GM21526 (cell line): ENCODE data around the gene ANKRD31.
"Not testable (repeated sequence)": the region's sequence is repeated elsewhere in the genome, so short reads cannot be mapped to it uniquely, and the experiment has no call there.

ENCODE experiments used
- ATAC-seq: cut with Tn5 transposase; IDR thresholded peaks from one replicate; pipeline ENCODE4 v1.9.1; 2021; ENCODE audit warnings: moderate library complexity; ENCODE audit not compliant: unreplicated experiment, low FRiP score

ANKRD31 gene, protein sequence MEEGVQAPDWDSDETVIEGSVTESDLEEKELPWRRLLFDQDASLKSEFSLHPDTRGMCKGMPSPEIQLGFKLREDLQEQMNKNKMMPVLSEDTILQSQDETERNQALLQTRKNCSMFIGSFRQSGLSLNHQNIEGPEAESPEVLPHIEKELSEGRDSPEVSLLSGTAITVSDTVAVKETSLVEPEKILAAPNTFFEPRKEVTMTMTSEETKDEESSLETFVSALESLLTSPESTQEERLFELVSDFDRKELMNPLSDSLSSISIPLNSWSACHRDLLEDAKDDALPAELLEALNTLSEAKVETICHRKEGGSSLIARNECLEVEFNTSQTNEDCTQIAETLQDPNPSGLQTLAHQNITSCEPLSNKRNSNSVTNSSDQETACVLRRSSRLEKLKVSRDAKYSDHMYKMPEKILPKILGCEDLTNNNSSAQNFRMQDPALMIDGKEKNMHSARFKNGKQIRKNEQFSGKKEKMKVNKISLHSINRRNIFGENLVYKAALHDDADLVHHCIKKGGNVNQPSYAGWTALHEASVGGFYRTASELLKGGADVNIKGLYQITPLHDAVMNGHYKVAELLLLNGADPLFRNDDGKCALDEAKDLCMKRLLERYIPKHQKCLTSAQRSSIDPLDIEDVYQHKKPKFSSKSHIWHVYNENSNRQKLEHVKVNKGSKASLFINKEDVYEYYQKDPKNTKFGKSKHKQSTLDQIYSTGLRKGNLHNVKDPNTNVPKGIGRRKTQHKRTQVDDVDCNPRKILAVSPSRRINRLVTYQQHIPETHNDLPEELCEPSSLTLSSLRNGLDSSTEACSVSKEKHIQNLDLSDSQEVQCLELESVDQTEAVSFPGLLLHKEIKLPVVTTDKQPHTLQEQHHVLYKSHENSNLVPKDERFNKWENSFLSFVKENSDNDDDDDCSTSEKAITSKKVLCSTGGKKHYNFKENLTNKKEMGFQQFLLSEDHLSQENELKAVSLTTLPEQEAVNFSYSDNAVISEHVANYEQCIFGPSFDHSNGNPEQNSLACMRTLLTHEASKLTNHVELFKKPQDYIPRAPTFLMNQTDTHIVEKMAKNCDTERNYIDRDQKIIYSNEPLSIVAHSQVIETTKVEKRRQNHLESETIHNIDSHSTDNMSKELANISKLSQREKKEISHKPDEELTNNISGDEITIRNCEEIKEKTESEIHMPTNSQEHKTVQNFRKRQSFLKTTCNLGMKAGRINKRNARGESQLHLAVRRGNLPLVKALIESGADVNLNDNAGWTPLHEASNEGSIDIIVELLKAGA (N-terminal part only)

DNA sequence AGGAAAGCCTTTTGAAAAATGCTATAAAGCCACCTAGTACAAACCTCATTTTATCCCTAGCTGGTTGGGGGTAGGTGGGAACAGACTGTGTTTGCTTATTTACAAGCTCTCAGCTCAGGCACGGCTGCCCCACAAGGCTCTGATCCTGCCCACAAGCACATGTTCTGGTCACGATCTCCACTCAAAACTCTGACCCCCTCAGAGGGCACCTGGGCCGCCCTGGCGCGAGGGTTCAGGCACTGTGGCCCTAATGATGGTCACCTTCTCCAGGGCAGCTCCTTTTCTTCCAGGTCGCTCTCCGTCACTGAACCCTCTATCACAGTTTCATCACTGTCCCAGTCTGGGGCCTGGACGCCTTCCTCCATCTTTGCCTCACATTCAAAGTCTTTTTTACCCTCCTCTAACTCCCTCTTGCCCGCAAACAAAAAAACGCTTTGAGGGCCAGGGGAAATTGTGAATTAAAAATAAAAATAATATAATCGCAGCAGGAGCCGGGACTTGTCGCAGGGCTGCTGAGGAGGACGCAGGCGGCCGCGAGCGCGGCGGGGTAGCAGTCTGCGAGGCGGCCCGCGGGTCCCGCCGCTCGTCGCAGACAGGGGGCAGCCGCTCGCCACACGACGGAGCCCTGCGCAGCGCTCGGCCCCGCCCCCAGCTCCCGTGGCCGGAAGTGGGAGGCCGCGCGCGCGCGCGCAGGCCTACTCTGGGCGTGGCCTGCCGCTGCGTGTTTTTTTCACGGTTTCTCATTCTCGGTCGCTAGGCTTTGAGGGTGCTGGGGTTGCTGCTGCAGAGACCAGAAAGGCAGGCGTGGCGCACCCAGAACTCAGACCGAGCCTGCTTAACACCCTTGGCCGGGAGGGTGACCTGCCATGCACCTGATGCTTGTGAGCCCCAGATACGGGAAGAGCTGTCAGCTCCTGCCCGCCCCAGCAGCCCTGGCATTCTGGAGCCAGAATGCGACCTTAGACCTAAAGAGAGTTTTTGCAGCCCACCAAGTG is at the start of gene ANKRD31:
ANKRD31 (minus strand) TSS at position 557 of the 995 bp plus-strand sequence; CDS start at position 365, 192 bp downstream.
- peak; percentile 95 for ATAC-seq

GRCh38 chr5:75286211-75286773 is 49.6 kb upstream of the ANKRD31 start:
- ATAC-seq, result no peak

DNA sequence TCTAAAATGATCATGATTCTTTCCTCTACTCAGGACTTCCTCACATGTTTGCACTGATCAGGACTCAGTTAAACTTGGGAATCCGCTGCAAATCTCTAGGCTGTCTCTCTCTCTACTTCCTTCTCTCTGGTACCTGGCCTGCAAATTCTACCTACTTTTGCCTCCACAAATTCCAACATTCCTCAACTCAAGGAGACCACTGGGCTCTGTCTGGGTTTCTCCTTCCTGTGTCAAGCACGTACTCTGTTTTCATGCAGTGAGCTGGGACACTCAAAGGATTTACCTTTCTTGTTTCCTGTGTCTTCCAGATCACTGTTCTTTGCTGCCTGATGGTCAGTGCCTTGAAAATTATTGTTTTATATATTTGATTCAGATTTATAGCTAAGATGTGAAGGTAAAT is 45.9 kb upstream of the ANKRD31 start:
- ATAC-seq, result no peak

- ATAC-seq, result no peak
Measured at GRCh38 chr5:75281716-75282465, 45.2 kb upstream of the ANKRD31 start.

- ATAC-seq, result no peak
Measured at GRCh38 chr5:75279321-75279720, 42.6 kb upstream of the ANKRD31 start.

- no peak for ATAC-seq
Measured at GRCh38 chr5:75277463-75277862, 40.8 kb upstream of the ANKRD31 start.

- ATAC-seq, result no peak
Measured at GRCh38 chr5:75275756-75276155, 39.1 kb upstream of the ANKRD31 start.

DNA sequence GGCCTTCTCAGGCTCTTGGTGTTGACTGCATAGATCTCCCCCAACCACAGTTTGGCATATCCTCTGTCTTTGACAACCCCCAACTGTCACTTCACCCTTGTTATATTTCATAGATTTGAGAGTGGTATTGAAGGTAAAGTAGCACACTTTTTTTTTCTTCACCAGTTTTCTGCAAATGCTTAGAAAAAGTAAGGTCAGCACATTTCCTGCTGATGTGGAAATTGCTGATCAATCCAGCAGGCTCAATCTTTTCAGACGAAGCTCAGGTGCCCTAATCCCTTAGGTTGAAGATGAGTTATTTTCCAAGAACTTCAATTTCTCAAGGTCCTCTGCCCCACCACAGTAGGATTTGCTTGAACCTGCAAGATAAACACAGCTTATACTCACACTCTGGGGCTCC is 38.5 kb upstream of the ANKRD31 start:
- no peak for ATAC-seq

GRCh38 chr5:75274486-75274885 is 37.8 kb upstream of the ANKRD31 start:
- ATAC-seq, result no peak

GRCh38 chr5:75270605-75271004 is 33.9 kb upstream of the ANKRD31 start:
- not testable (repeated sequence) for ATAC-seq

- ATAC-seq, result no peak
Measured at GRCh38 chr5:75265731-75266130, 29.1 kb upstream of the ANKRD31 start.

- no peak for ATAC-seq
Measured at GRCh38 chr5:75262271-75262670, 25.6 kb upstream of the ANKRD31 start.

GRCh38 chr5:75260708-75261107 is 24.0 kb upstream of the ANKRD31 start:
- no peak for ATAC-seq

GRCh38 chr5:75250452-75250851 is 13.8 kb upstream of the ANKRD31 start:
- not testable (repeated sequence) for ATAC-seq

- ATAC-seq, result no peak
Measured at GRCh38 chr5:75245023-75245422, 8.3 kb upstream of the ANKRD31 start.

DNA sequence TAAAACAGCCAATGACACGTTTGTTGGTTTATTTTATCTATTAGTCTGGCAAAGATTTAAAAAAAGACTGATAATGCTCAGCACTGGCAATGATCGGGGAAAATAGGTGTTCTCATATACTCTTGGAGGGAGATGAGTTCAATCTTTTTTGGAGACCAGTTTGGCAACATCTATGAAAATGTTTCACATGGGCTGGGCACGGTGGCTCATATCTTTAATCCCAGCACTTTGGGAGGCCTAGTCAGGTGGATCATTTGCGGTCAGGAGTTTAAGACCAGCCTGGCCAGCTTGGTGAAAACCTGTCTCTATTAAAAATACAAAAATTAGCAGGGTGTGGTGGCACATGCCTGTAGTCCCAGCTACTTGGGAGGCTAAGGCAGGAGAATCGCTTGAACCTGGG is 6.8 kb upstream of the ANKRD31 start:
- ATAC-seq, result no peak

- ATAC-seq, result no peak
Measured at GRCh38 chr5:75243100-75243499, 6.4 kb upstream of the ANKRD31 start.

GRCh38 chr5:75242067-75242466 is 5.4 kb upstream of the ANKRD31 start:
- ATAC-seq, result no peak
